Measurements from ENCODE around the gene HACD3.

The HACD3 gene, protein sequence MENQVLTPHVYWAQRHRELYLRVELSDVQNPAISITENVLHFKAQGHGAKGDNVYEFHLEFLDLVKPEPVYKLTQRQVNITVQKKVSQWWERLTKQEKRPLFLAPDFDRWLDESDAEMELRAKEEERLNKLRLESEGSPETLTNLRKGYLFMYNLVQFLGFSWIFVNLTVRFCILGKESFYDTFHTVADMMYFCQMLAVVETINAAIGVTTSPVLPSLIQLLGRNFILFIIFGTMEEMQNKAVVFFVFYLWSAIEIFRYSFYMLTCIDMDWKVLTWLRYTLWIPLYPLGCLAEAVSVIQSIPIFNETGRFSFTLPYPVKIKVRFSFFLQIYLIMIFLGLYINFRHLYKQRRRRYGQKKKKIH

DNA sequence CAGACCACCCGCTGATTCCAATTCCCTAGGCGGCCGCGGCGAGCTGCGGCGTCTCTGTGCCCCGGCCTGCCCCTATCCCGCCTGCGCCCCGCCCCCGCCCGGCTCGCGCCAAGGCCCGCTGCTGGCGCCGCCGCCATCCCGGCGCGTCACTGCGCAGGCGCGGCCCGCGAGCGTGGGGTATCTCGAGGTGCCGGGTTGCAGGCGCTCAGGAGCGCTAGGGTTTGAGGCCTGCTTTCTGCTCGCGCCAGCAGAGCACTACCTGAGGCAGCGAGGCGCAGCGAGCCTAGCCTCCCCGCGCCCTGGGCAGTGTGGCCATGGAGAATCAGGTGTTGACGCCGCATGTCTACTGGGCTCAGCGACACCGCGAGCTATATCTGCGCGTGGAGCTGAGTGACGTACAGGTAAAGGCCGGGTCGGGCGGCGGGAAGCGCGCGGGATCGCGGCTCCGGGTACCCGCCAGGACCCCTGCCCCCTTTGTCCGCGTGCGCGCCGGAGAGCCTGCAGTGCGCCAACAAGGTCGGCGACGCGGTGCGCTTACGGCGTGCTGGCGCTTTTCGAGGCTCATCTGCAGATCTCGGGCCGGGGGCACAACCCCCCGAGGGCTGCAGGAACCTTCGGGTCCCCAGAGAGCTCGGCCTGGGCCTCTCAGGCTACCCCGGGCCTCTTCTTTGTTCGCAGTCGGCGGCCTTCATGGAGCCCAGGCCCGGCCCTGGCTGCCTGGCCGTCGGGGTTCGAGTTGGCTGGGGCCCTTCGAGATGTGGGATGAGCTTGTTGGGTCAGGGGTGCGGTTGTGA, at the start of gene HACD3:
TSS of gene HACD3 (plus strand) at position 146 of the 794 bp plus-strand sequence. CDS start at position 315, 169 bp downstream.
- DNase-seq (ENCODE audit: low read depth in 2 of 2, low spot score in 1 of 2), result peak; percentile 73 to 77

DNA sequence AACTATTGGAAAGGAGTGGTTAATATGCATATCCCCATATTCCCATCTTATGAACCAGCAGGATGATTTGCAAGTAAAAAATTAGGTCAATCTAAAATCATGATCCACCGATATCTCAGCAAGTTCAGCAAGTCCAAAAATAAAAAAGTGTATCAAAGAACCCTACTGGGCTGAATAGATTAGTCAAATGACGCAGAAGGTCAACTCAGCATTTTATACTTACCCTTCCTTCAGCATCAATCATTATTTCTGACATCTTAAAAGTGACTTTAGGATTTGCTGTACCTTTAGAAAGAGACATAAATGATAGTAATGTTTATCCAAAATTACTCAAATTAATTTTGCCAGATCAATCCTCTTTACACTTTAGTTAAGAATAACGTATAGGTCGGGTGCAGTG, 45.4 kb upstream of the HACD3 start:
- DNase-seq (ENCODE audit: low read depth in 2 of 2, low spot score in 1 of 2), result no peak

DNA sequence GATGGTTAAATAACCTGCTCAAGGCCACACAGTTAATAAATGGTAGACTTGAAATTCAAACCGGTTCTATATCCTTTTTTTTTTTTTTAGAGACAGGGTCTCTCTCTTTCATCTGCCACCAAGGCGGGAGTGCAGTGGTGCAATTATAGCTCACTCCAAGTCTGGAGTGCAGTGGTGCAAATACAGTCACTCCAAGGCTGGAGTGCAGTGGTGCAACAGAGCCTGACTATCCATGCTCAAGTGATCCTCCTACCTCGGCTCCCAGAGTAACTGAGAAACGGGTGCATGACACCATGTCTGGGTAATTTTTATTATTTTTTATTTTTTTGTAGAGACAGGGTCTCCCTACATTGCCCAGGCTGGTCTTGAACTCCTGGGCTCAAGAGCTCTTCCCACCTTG, 36.2 kb upstream of the HACD3 start:
- DNase-seq (ENCODE audit: low read depth in 2 of 2, low spot score in 1 of 2), result no peak

DNA sequence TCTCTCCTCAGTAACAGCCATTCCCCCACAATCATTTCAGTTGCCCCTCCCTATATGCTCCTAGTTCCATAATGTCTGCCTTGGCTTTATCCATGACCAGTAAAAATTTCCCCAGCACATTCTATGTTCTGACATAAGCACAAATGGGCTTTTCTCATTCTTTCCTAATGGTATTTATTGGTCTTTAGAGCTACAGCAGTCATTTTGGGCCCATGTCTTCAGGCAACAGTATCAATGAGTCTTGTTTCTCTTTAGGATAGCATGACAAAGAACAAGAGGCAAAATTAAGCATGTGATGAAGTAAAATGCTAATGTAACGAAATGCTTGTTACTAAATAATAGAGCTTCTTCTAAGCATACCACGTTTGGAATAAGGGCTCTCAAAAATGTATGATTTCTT, 20.9 kb upstream of the HACD3 start:
- DNase-seq (ENCODE audit: low read depth in 2 of 2, low spot score in 1 of 2), result no peak

DNA sequence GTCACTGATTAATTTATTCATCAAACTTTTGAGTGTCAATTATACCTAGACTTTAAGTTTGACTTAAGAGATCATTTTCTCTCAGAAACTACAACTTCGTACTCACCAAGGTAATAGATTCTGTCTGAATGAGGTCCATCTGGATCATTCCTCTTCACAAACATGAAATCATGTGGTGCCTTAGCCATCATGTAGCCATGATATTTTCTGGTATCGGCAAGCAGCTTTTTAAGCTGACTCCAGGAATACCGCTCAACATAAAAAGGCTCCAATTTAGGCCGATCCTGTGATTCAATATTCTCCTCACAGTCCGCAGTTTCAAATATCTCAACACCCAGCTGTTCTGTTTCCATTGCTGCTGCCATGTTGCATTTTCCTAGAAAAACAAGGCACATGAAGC, 18.1 kb upstream of the HACD3 start:
- no peak for DNase-seq (ENCODE audit: low read depth in 2 of 2, low spot score in 1 of 2)

DNA sequence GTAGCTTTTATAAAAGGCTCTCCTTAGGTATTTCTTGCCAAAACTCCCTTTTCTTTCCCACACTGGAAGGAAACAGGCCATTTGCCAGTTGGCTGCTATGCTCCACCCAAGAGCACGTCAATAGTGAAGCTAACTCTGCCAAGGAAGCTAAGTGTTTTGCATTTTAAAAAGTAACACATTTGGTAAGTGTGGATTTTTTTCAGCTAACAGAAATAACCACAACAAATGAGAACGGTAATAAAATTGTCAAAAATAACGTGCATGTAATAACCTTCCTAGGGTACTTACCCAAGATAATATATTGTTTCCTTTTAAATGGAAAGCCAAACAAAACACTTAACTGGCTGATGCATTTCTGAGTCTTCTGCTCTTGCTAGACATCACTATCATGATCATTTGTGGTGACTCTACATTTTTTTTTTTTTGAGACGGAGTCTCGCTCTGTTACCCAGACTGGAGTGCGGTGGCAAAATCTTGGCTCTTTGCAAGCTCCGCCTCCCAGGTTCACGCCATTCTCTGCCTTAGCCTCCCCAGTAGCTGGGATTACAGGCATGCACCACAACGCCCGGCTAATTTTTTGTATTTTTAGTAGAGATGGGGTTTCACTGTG, 17.4 kb upstream of the HACD3 start:
- DNase-seq (ENCODE audit: low read depth in 2 of 2, low spot score in 1 of 2), result no peak

DNA sequence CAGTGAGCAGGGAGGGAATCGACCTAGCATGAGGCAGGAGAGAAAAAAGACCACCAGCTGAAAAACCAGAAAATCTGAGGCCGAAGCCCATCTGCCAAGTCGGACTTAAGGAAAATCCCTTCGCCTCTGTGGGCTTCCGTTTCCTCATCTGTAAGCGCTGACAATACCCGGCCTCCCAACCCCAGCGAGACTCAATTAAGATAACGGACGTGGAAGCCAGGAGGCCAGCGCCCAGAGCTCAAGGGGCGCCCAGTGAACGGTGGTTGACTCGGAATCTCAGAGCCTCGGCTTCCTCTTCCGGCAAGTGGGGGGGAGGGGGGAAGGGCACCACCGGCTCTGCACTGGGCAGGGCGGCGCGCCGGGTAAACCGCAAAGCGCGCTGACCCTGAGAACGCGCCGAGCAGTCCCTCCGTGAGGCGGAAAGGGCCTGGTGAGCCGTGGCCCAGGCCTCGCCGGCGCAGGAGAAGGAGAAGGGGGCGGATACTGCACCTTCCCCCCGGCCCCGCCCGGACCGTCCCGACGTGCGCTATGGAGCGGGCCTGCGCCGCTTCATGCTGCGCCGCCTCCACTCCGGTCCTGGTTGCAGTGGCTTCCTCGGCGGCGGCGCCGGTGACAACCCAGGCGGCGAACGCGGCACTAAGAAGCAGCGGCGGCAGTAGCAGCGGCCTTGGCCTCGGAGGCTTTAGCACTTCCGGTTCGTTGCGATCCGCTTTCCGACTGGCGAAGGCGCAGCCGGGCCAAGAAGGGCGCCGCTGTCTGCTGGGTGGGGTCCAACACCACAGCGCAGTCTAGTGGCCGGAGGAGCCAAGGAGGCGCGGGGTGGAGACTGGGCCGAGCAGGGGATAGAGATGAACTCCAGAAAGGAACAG, 13.0 kb upstream of the HACD3 start, which contains the start of gene DPP8:
TSS of gene DPP8 (minus strand) at position 693 of the 869 bp plus-strand sequence. CDS start 5,136 bp downstream, outside the sequence.
- DNase-seq (ENCODE audit: low read depth in 2 of 2, low spot score in 1 of 2), result peak; percentile 84 to 91

DNA sequence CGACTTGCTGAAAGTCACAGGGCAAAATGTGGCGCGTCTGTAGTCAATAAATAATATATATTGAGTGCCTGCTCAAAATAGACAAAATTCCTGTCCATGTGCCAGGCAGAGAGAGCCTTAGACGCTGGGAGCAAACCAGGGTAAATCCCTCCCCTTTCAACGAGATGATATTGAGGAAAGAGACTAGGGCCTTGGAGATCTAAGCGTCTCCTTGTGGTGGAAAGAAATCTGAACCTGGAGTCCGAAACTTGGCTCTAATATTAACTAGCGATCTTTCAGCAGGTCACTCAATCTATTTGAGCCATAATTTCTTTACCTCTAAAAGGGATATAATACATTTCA, 12.4 kb upstream of the HACD3 start:
- DNase-seq (ENCODE audit: low read depth in 2 of 2, low spot score in 1 of 2), result no peak

DNA sequence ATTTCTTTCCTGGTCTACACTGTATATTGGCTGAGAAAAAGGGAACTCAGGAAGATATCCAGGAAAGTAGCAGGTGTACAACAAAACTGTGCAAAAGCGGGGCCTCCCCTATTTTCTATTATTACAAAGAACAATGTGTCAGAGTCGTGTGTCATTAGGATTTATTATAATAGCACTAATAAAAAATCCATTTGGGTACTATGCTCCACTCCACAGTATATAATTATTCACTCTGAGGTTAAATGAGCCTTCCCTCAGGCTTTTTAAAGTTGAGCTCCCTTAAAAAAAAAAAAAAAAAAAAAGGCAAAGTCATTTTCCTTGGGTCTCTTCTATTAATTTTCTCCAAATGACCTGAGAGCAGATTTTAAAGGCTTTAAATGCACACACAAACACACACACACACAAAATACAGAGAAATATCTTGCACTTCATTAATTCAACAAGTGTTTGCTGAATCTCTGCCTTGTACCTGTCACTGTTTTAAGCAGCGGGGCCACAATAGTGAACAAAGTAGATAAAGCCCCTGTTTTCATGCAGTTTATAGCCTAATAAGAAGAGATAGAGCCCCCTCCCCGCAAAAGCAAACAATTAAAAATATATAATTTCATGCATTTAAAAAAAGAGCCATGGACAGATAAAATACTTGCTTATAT, 11.5 kb upstream of the HACD3 start:
- no peak for DNase-seq (ENCODE audit: low read depth in 2 of 2, low spot score in 1 of 2)

DNA sequence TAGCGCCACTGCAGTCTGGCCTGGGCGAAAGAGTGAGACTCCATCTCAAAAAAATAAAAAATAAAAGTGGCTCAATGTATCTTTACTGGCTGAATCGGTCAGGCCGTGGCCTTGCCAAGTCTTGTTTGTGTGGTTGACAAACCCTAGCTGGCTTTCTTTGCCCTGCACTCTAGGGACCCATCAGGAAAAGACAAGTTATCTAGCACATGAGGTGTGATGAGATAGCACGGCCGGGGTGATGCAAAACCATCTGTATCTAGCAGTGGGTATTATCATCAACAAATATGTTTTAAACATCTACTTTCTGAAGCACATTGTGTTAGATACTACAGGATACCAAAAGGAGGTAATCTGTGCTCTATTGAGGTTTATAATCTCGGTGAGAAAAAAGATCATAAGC, 8.9 kb upstream of the HACD3 start:
- DNase-seq (ENCODE audit: low read depth in 2 of 2, low spot score in 1 of 2), result no peak

DNA sequence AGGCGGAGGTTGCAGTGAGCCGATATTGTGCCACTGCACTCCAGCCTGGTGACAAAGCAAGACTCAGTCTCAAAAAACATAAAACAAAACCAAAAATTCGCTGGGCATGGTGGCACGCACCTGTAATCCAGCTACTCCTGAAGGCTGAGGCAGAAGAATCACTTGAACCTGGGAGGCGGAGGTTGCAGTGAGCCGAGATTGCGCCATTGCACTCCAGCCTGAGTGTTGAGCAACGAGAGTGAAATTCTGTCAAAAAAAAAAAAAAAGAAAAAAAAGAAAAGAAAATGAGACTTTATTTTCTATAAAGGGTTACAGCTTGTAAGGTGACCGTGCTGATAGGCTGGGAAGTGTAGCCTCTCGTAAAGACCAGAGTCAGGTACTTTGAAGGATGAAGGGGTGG, 6.0 kb upstream of the HACD3 start:
- no peak for DNase-seq (ENCODE audit: low read depth in 2 of 2, low spot score in 1 of 2)

DNA sequence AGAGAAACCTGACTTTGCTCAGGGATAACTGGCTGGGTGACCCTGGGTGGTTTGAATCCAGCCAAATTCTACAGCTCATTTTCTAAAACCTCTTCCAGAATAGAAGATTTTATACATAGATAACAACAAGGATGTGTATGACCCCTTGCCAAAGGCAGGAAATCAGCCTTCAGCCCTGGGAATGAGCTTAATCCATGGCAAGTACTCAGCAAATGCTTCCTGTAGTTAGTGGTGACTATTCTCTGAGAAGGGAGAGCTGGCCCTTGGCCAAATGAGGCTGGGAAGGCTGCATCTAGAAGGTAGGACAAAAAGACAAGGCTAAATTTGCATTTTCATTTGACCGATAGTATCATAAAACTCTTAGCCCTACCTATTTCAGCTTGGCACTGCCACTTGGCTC, 4.6 kb upstream of the HACD3 start:
- DNase-seq (ENCODE audit: low read depth in 2 of 2, low spot score in 1 of 2), result no peak

DNA sequence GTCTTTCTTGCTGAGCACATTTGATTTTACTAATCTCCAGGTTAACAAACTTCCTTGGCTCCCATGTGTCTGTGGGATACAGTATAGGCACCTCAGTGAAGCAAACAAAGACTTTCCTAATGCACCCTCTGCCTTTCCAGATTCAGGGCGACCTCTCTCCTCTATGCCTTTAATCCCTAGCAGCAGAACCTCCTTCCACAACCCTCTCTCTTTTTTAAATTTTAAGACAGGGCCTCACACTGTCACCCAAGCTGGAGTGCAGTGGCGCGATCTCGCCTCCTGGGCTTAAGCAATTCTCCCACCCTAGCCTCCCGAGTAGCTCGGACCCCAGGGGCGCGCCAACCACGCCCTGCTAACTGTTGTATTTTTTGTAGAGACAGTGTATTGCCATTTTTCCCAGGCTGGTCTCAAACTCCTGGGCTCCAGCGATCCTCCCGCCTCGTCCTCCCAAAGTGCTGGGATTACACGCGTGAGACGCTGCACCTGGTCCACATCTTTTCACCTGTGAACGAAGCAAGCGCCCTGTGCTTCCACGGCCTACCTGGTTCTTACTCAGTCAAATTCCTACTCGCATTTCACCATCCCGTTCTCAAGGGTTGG, 1.7 kb upstream of the HACD3 start:
- DNase-seq (ENCODE audit: low read depth in 2 of 2, low spot score in 1 of 2), result no peak

DNA sequence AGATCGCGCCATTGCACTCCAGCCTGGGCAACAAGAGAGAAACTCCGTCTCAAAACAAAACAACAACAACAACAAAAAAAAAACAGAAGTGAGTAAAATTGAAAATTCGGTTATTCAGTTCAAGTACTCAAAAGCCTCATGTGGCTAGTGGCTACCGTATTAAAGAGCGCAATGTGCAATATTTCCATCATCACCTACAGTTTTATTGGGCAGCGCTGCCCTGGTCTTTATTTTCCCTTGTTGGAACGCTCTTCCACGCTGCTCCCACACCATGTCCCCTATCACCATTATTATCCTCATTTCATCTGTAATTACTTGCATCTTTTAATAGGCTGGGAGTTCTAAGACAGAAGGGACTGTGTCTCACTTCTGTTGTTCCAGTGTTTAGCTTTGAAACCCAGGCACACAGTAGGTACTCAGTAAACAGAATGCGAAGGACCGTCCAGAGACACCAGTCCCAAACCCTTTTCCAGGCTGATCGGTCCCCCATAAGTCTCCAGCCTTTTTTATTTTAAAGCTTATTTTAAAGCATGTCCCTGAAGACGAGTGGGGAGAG, 423 bp upstream of the HACD3 start:
- no peak for DNase-seq (ENCODE audit: low read depth in 2 of 2, low spot score in 1 of 2)

DNA sequence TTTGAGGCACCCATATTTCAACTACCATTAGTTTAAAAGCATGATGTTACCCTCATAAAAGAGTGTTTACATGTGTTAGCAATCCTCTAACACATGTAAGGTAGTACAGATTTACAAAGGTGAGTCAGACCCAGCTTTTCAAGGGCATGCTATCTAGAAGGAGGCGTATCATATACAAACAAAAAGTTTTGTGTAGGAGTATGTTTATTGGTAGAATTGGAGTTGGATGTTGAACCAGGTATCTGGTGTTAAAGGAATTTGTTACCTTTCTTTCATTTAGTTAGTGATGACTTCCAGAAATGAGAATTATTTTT, 2.4 kb downstream of the HACD3 start:
- DNase-seq (ENCODE audit: low read depth in 2 of 2, low spot score in 1 of 2), result no peak

DNA sequence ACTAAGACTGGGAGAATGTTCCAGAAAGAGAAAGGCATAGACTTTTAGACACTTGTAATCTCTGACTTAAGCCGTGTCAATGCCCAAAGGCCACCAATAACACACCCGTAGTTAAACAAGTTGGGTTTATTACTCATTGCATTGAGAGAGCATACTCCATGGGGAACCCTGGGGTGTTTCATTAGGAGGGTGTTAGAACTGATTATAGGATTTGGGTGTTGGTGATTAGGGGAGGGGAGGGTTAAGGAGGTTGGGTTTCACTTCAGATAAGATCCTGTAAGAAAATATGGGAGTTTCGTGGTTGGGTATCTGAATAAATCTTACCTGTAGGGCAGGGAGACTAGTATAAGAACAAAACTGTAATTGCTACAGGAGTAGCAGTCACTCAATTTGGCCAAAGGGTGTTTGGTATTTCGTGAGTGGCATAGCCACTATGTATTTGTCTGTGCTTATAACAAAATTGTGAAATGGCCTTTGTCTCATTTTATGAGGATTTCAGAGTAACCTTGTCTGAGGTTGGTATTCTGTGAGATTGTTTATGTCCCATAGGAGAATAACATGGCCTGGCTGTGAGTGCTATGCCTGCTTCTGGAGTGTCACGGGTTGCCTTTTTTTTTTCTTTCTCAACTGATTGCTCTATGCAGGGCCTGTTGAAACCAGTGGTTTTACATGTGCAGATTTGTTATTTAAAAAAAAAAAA, 2.9 kb downstream of the HACD3 start:
- no peak for DNase-seq (ENCODE audit: low read depth in 2 of 2, low spot score in 1 of 2)

DNA sequence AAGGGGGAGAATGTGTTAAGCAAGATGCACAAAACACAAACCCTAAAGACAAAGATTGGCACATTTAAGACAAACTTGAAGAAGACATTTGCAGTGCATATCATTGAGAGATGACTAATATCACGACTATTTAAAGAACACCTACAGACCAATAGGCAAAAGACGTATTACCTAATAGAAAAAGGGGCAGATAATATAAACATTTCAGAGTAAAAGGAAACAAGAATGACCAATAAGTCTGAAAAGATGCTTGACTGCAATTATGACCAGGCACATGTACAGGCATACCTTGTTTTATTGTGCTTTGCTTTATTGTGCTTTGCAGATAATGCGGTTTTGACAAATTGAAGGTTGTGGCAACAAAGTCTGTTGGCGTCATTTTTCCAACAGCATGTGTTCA, 4.9 kb downstream of the HACD3 start:
- no peak for DNase-seq (ENCODE audit: low read depth in 2 of 2, low spot score in 1 of 2)

DNA sequence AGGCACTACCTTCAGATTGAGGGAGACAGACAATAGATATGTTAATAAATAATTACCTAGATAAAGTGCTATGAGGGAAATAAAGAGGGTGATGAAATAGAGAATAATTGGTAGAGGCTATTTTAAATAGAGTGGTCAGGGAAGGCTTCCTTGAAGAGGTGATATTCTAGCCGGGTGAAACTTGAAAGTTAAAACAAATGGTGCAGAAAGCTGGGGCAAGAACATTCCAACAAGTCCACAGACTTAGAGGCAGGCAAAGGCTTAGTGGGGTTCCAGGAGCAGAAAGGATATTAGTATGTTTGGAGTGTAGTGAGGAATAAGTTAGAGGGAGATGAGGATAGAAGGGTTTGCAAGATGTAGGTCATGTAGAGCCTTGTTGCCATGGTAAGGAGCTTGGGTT, 10.1 kb downstream of the HACD3 start:
- no peak for DNase-seq (ENCODE audit: low read depth in 2 of 2, low spot score in 1 of 2)

DNA sequence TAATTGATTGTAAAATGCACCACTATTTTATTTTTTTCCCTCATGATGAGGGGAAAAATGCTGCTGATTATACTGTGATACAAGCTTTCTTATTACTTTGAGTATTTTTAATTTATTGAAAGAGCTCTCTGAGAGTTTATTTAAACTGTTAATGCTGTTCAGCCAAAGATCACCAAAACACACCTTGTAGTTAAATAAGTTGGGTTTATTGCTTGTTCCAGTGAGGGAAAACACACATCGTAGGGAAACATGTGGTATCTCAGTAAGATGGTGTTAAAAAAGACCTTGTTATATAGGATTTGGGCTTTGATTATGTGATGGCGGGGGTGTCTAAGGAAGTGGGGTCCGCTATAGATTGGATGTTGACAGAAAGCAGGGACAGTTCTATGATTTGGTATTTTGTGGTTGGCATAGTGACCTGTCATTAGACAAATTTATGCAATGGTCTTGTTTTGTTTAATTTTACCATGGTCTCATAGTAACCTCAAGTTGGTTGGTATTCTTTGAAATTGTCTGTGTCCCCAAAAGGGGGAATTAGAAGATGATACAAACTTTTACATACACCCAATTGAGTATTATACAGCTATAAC, 11.1 kb downstream of the HACD3 start:
- no peak for DNase-seq (ENCODE audit: low read depth in 2 of 2, low spot score in 1 of 2)

Measured in stimulated activated CD8-positive, alpha-beta memory T cell treated with anti-CD3 and anti-CD28 coated beads, Interleukin-4, amount 100 ng/mL, for 4 hours (primary cell).